ENCODE results near the gene EVI2B. TPM values are rescaled to one million over a fixed set of nuclear protein-coding genes. Genes with fewer than 3 reads are reported as not detected.
"Not testable (repeated sequence)": the region's sequence is repeated elsewhere in the genome, so short reads cannot be mapped to it uniquely, and the experiment has no call there.

The EVI2B gene
- total RNA-seq, 1 donor from 2014 or later = not detected

DNA sequence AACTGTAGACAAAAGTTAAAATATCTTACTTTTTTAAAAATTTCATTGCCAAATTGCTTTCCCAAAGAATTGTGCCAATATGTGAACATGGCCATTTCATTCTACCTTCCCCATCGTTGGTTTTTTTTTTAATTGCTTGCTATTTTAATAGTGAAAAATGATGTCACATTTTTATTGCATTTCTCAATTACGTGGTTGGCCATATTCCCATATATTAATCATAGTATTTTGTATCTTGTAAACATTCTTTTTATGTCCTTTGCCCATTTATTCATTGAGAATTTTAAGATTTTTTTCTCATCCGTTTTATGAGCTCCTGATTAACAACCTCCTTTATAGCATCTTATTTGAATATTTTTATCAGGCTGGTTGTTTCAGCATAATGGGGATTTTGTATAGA, 24.1 kb downstream of the EVI2B start:
- no peaks in the 10 kb centered on the region for H3K27me3 Mint-ChIP-seq (ENCODE audit: insufficient read depth, low read depth)
- H3K27ac Mint-ChIP-seq = no peak overlapping the region
- Histone ChIP-seq H3K27me3 (no peaks in the 10 kb centered on the region), H3F3A (ENCODE audit: low read depth) (no peaks in the 10 kb centered on the region), H4K20me1 (ENCODE audit: low read depth) (no peaks in the 10 kb centered on the region), H3K4me2 (no peak overlapping the region), H3K9ac (no peak overlapping the region), H3K4me1 (no peaks in the 10 kb centered on the region), H3K4me3 (no peak overlapping the region), H3K9me3 (ENCODE audit: low read depth) (no peaks in the 10 kb centered on the region), H2AFZ (replicated peaks) (no peak overlapping the region), H3K36me3 (no peaks in the 10 kb centered on the region), H3K79me2 (ENCODE audit: low read depth) (no peaks in the 10 kb centered on the region), H3K27ac (no peak overlapping the region)
- no peaks in the 10 kb centered on the region for H3K4me1 Mint-ChIP-seq
- no peak for DNase-seq (ENCODE audit: low spot score)
- H3K36me3 Mint-ChIP-seq = peaks cover 10% of the 10 kb centered on the region
- no peak for TF ChIP-seq EZH2phosphoT487 (IDR thresholded peaks at IDR 0.05)
- TF ChIP-seq, protein P1, sequence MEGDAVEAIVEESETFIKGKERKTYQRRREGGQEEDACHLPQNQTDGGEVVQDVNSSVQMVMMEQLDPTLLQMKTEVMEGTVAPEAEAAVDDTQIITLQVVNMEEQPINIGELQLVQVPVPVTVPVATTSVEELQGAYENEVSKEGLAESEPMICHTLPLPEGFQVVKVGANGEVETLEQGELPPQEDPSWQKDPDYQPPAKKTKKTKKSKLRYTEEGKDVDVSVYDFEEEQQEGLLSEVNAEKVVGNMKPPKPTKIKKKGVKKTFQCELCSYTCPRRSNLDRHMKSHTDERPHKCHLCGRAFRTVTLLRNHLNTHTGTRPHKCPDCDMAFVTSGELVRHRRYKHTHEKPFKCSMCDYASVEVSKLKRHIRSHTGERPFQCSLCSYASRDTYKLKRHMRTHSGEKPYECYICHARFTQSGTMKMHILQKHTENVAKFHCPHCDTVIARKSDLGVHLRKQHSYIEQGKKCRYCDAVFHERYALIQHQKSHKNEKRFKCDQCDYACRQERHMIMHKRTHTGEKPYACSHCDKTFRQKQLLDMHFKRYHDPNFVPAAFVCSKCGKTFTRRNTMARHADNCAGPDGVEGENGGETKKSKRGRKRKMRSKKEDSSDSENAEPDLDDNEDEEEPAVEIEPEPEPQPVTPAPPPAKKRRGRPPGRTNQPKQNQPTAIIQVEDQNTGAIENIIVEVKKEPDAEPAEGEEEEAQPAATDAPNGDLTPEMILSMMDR (IDR thresholded peaks at IDR 0.05) = no peak
- no peaks in the 10 kb centered on the region for H3K9me3 Mint-ChIP-seq
- no peak overlapping the region for H3K4me3 Mint-ChIP-seq

GRCh38 chr17:31287932-31288331, 25.9 kb downstream of the EVI2B start:
- H2AFZ ChIP-seq (replicated peaks); H3K9ac ChIP-seq; H3K27ac ChIP-seq; H3K9me3 ChIP-seq (ENCODE audit: low read depth); H4K20me1 ChIP-seq (ENCODE audit: low read depth); H3K4me1 Mint-ChIP-seq; H3K4me1 ChIP-seq; H3K9me3 Mint-ChIP-seq; H3K27me3 Mint-ChIP-seq (ENCODE audit: insufficient read depth, low read depth); H3K36me3 ChIP-seq; H3K27ac Mint-ChIP-seq; H3K79me2 ChIP-seq (ENCODE audit: low read depth); DNase-seq (ENCODE audit: low spot score); H3K27me3 ChIP-seq; H3F3A ChIP-seq (ENCODE audit: low read depth); H3K4me3 ChIP-seq; H3K4me3 Mint-ChIP-seq; H3K4me2 ChIP-seq: not testable (repeated sequence)
- H3K36me3 Mint-ChIP-seq = peaks cover 10% of the 10 kb centered on the region

GRCh38 chr17:31286587-31286986, 27.3 kb downstream of the EVI2B start:
- H3K36me3 Mint-ChIP-seq = peaks cover 14% of the 10 kb centered on the region
- no peaks in the 10 kb centered on the region for H3K9me3 Mint-ChIP-seq

GRCh38 chr17:31283841-31284240, 30.0 kb downstream of the EVI2B start:
- Histone ChIP-seq H3K4me1 (peaks cover 9% of the 10 kb centered on the region), H3K79me2 (ENCODE audit: low read depth) (no peaks in the 10 kb centered on the region), H3K4me3 (no peak overlapping the region), H3K4me2 (no peak overlapping the region), H3K9ac (no peak overlapping the region), H2AFZ (replicated peaks) (no peak overlapping the region), H3K27me3 (no peaks in the 10 kb centered on the region), H4K20me1 (ENCODE audit: low read depth) (no peaks in the 10 kb centered on the region), H3F3A (ENCODE audit: low read depth) (no peaks in the 10 kb centered on the region), H3K36me3 (no peaks in the 10 kb centered on the region), H3K9me3 (ENCODE audit: low read depth) (no peaks in the 10 kb centered on the region), H3K27ac (no peak overlapping the region)
- Mint-ChIP-seq H3K9me3 (no peaks in the 10 kb centered on the region), H3K36me3 (peaks cover 21% of the 10 kb centered on the region), H3K4me1 (no peaks in the 10 kb centered on the region), H3K27me3 (ENCODE audit: insufficient read depth, low read depth) (no peaks in the 10 kb centered on the region), H3K27ac (no peak overlapping the region), H3K4me3 (no peak overlapping the region)
- no peak for TF ChIP-seq EZH2 (IDR thresholded peaks at IDR 0.05)
- no peak for TF ChIP-seq EZH2phosphoT487 (IDR thresholded peaks at IDR 0.05)
- TF ChIP-seq, protein P1 (IDR thresholded peaks at IDR 0.05) = no peak
- no peak for DNase-seq (ENCODE audit: low spot score)

More at GRCh38 chr17:31286587-31286986, 27.3 kb downstream of the EVI2B start:
- Histone ChIP-seq H3K27ac (no peak overlapping the region), H3K9me3 (ENCODE audit: low read depth) (no peaks in the 10 kb centered on the region), H3K27me3 (no peaks in the 10 kb centered on the region), H4K20me1 (ENCODE audit: low read depth) (no peaks in the 10 kb centered on the region), H3K4me1 (no peaks in the 10 kb centered on the region), H3K79me2 (ENCODE audit: low read depth) (no peaks in the 10 kb centered on the region), H3F3A (ENCODE audit: low read depth) (no peaks in the 10 kb centered on the region), H3K9ac (no peak overlapping the region), H2AFZ (replicated peaks) (no peak overlapping the region), H3K4me2 (no peak overlapping the region), H3K4me3 (no peak overlapping the region), H3K36me3 (no peaks in the 10 kb centered on the region)
- no peak for DNase-seq (ENCODE audit: low spot score)
- Mint-ChIP-seq H3K4me3 (no peak overlapping the region), H3K27me3 (ENCODE audit: insufficient read depth, low read depth) (no peaks in the 10 kb centered on the region), H3K27ac (no peak overlapping the region), H3K4me1 (no peaks in the 10 kb centered on the region)
- no peak for TF ChIP-seq EZH2 (IDR thresholded peaks at IDR 0.05)
